ENCODE data around the gene STK16. TPM values are rescaled to one million over a fixed set of nuclear protein-coding genes. Genes with fewer than 3 reads are reported as not detected.

The STK16 gene
- total RNA-seq, 1 donor from 2014 or later, result 19.1 TPM

- H3K9me3 ChIP-seq (ENCODE audit: insufficient read depth, low read depth, low read length), result no peaks in the 10 kb centered on the region
- peak within 1 kb of the TSS; percentile 92 for H3K27ac ChIP-seq (ENCODE audit: low read depth, low read length)
- TF ChIP-seq, protein P1, sequence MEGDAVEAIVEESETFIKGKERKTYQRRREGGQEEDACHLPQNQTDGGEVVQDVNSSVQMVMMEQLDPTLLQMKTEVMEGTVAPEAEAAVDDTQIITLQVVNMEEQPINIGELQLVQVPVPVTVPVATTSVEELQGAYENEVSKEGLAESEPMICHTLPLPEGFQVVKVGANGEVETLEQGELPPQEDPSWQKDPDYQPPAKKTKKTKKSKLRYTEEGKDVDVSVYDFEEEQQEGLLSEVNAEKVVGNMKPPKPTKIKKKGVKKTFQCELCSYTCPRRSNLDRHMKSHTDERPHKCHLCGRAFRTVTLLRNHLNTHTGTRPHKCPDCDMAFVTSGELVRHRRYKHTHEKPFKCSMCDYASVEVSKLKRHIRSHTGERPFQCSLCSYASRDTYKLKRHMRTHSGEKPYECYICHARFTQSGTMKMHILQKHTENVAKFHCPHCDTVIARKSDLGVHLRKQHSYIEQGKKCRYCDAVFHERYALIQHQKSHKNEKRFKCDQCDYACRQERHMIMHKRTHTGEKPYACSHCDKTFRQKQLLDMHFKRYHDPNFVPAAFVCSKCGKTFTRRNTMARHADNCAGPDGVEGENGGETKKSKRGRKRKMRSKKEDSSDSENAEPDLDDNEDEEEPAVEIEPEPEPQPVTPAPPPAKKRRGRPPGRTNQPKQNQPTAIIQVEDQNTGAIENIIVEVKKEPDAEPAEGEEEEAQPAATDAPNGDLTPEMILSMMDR (IDR thresholded peaks at IDR 0.05; ENCODE audit: insufficient read depth, low read depth, low read length), result no peak
- no peak for TF ChIP-seq EZH2 (IDR thresholded peaks at IDR 0.05; ENCODE audit: insufficient read depth, low read length)
- H3K4me3 ChIP-seq (ENCODE audit: insufficient read depth, low read depth, low read length), result peak within 1 kb of the TSS; percentile 74
- peak within 1 kb of the TSS; percentile 92 for H3K9ac ChIP-seq (ENCODE audit: low read length)
- peaks cover 13% of the 10 kb centered on the region for H3K79me2 ChIP-seq (ENCODE audit: insufficient read depth, low read length)
- H2AFZ ChIP-seq (ENCODE audit: low read depth, low read length), result peak within 1 kb of the TSS; percentile 69
- Mint-ChIP-seq H3K9me3 (ENCODE audit: unreplicated experiment) (no peaks in the 10 kb centered on the region), H3K4me1 (ENCODE audit: low read depth, unreplicated experiment) (peaks cover 40% of the 10 kb centered on the region), H3K27me3 (ENCODE audit: low read depth, unreplicated experiment) (no peaks in the 10 kb centered on the region), H3K27ac (ENCODE audit: unreplicated experiment) (peak within 1 kb of the TSS; percentile 98), H3K36me3 (ENCODE audit: low read depth, unreplicated experiment) (peaks cover 13% of the 10 kb centered on the region), H3K4me3 (ENCODE audit: unreplicated experiment) (peak within 1 kb of the TSS; percentile 89)
- peaks cover 4% of the 10 kb centered on the region for H4K20me1 ChIP-seq (ENCODE audit: insufficient read depth, low read length)
- FAIRE-seq (no peak), DNase-seq (ENCODE audit: low read depth) (peak; percentile 96)
- H3K36me3 ChIP-seq (ENCODE audit: insufficient read depth, low read length), result no peaks in the 10 kb centered on the region
- H3K27me3 ChIP-seq (ENCODE audit: insufficient read depth, low read length), result no peaks in the 10 kb centered on the region
- H3K4me1 ChIP-seq (ENCODE audit: insufficient read depth, low read length), result peaks cover 31% of the 10 kb centered on the region
- peak within 1 kb of the TSS; percentile 100 for H3K4me2 ChIP-seq (ENCODE audit: low read length)
Measured at GRCh38 chr2:219279151-219279915, 34.1 kb downstream of the STK16 start, which contains the start of gene DNAJB2. TSS of gene DNAJB2 (plus strand) at chr2:219279366. CDS start at chr2:219279834, 468 bp downstream.

DNA sequence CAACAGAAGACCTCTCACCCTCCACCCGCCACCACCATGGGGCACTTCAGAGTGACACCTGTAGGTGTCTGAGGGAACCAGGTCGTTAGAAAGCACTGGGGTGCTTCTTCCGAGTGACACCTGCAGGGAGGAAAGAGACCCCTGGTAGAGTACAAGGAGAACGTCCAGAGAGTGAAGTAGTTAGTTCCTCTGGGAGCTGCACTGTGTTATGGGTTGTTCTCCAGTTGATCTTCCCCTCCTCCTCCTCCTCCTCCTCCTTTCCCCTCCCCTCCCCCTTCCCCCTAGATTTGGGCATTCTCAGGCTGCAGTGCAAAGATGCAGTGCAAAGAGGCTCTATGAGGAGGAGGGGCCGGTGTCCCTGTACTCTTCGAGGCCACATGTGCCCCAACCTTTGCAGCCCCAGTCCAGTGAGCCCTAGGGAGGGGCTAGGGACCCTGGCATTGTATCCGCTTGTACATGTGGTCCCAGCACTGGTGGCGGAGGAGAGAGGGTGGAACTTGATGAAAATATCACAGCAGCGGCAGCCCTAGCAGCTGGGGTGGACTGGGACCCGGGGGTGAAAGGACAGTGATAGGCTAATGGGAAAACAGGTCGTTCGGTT is 34.7 kb downstream of the STK16 start:
- Histone ChIP-seq H3K79me2 (ENCODE audit: insufficient read depth, low read length) (peaks cover 13% of the 10 kb centered on the region), H3K27me3 (ENCODE audit: insufficient read depth, low read length) (no peaks in the 10 kb centered on the region), H4K20me1 (ENCODE audit: insufficient read depth, low read length) (peaks cover 4% of the 10 kb centered on the region), H3K4me2 (ENCODE audit: low read length) (peak overlapping the region; percentile 100), H2AFZ (ENCODE audit: low read depth, low read length) (peak overlapping the region; percentile 69), H3K27ac (ENCODE audit: low read depth, low read length) (peak overlapping the region; percentile 92), H3K9ac (ENCODE audit: low read length) (peak overlapping the region; percentile 92), H3K4me3 (ENCODE audit: insufficient read depth, low read depth, low read length) (peak overlapping the region; percentile 74), H3K9me3 (ENCODE audit: insufficient read depth, low read depth, low read length) (no peaks in the 10 kb centered on the region), H3K36me3 (ENCODE audit: insufficient read depth, low read length) (no peaks in the 10 kb centered on the region), H3K4me1 (ENCODE audit: insufficient read depth, low read length) (peaks cover 24% of the 10 kb centered on the region)
- H3K4me3 Mint-ChIP-seq (ENCODE audit: unreplicated experiment), result peak overlapping the region; percentile 89
- H3K36me3 Mint-ChIP-seq (ENCODE audit: low read depth, unreplicated experiment), result peaks cover 13% of the 10 kb centered on the region
- no peaks in the 10 kb centered on the region for H3K9me3 Mint-ChIP-seq (ENCODE audit: unreplicated experiment)
- TF ChIP-seq, protein P1 (IDR thresholded peaks at IDR 0.05; ENCODE audit: insufficient read depth, low read depth, low read length), result no peak
- no peak for TF ChIP-seq EZH2 (IDR thresholded peaks at IDR 0.05; ENCODE audit: insufficient read depth, low read length)
- no peak for FAIRE-seq
- H3K27me3 Mint-ChIP-seq (ENCODE audit: low read depth, unreplicated experiment), result no peaks in the 10 kb centered on the region
- peak overlapping the region; percentile 95 for H3K27ac Mint-ChIP-seq (ENCODE audit: unreplicated experiment)
- peaks cover 34% of the 10 kb centered on the region for H3K4me1 Mint-ChIP-seq (ENCODE audit: low read depth, unreplicated experiment)
- DNase-seq (ENCODE audit: low read depth), result no peak

Data from astrocyte (in vitro differentiated cells and primary cell).